ENCODE measurements around the gene TFDP3. TPM values are rescaled to one million over a fixed set of nuclear protein-coding genes. Genes with fewer than 3 reads are reported as not detected.

Gene TFDP3
- total RNA-seq, 1 donor from 2014 or later: not detected

GRCh38 chrX:133215747-133216146, 2.4 kb downstream of the TFDP3 start:
- intact Hi-C loops (cut with micrococcal nuclease): no loop called here
- Mint-ChIP-seq H3K36me3 (ENCODE audit: low read depth) (no peaks in the 10 kb centered on the region), H3K4me1 (ENCODE audit: low read depth) (no peaks in the 10 kb centered on the region), H3K27me3 (ENCODE audit: low read depth) (no peaks in the 10 kb centered on the region), H3K9me3 (no peaks in the 10 kb centered on the region), H3K27ac (no peak overlapping the region), H3K4me3 (ENCODE audit: low read depth) (no peak overlapping the region)
- DNase-seq (ENCODE audit: low spot score): no peak

GRCh38 chrX:133215017-133215416, 3.1 kb downstream of the TFDP3 start:
- Mint-ChIP-seq H3K27ac (no peak overlapping the region), H3K36me3 (ENCODE audit: low read depth) (no peaks in the 10 kb centered on the region), H3K27me3 (ENCODE audit: low read depth) (no peaks in the 10 kb centered on the region), H3K4me1 (ENCODE audit: low read depth) (no peaks in the 10 kb centered on the region), H3K4me3 (ENCODE audit: low read depth) (no peak overlapping the region), H3K9me3 (no peaks in the 10 kb centered on the region)
- DNase-seq (ENCODE audit: low spot score): no peak
- intact Hi-C loops (cut with micrococcal nuclease): no loop called here

- Mint-ChIP-seq H3K4me3 (ENCODE audit: low read depth) (no peak overlapping the region), H3K4me1 (ENCODE audit: low read depth) (no peaks in the 10 kb centered on the region), H3K9me3 (no peaks in the 10 kb centered on the region), H3K27ac (no peak overlapping the region), H3K36me3 (ENCODE audit: low read depth) (no peaks in the 10 kb centered on the region), H3K27me3 (ENCODE audit: low read depth) (no peaks in the 10 kb centered on the region)
- intact Hi-C loops (cut with micrococcal nuclease): no loop called here
- no peak for DNase-seq (ENCODE audit: low spot score)
Measured at GRCh38 chrX:133214301-133214700, 3.9 kb downstream of the TFDP3 start.

- Mint-ChIP-seq H3K4me1 (ENCODE audit: low read depth) (no peaks in the 10 kb centered on the region), H3K27me3 (ENCODE audit: low read depth) (no peaks in the 10 kb centered on the region), H3K27ac (no peak overlapping the region), H3K36me3 (ENCODE audit: low read depth) (no peaks in the 10 kb centered on the region), H3K4me3 (ENCODE audit: low read depth) (no peak overlapping the region), H3K9me3 (no peaks in the 10 kb centered on the region)
- intact Hi-C loops (cut with micrococcal nuclease): no loop called here
- DNase-seq (ENCODE audit: low spot score): no peak
Measured at GRCh38 chrX:133213117-133213516, 5.0 kb downstream of the TFDP3 start.

GRCh38 chrX:133207751-133208150, 10.4 kb downstream of the TFDP3 start:
- no peak for DNase-seq (ENCODE audit: low spot score)
- intact Hi-C loops (cut with micrococcal nuclease): no loop called here
- no peak overlapping the region for H3K4me3 Mint-ChIP-seq (ENCODE audit: low read depth)
- no peak overlapping the region for H3K27ac Mint-ChIP-seq
- no peaks in the 10 kb centered on the region for H3K9me3 Mint-ChIP-seq
- H3K4me1 Mint-ChIP-seq (ENCODE audit: low read depth): no peaks in the 10 kb centered on the region
- H3K27me3 Mint-ChIP-seq (ENCODE audit: low read depth): no peaks in the 10 kb centered on the region
- H3K36me3 Mint-ChIP-seq (ENCODE audit: low read depth): no peaks in the 10 kb centered on the region

GRCh38 chrX:133191739-133192039, 26.5 kb downstream of the TFDP3 start:
- H3K9me3 Mint-ChIP-seq: no peaks in the 10 kb centered on the region
- no peaks in the 10 kb centered on the region for H3K4me1 Mint-ChIP-seq (ENCODE audit: low read depth)
- intact Hi-C loops (cut with micrococcal nuclease): no loop called here
- no peaks in the 10 kb centered on the region for H3K36me3 Mint-ChIP-seq (ENCODE audit: low read depth)
- H3K27me3 Mint-ChIP-seq (ENCODE audit: low read depth): no peaks in the 10 kb centered on the region
- H3K4me3 Mint-ChIP-seq (ENCODE audit: low read depth): no peak overlapping the region
- no peak overlapping the region for H3K27ac Mint-ChIP-seq
- no peak for DNase-seq (ENCODE audit: low spot score)

GRCh38 chrX:133190877-133191738, 27.0 kb downstream of the TFDP3 start:
- no peaks in the 10 kb centered on the region for H3K27me3 Mint-ChIP-seq (ENCODE audit: low read depth)
- intact Hi-C loops (cut with micrococcal nuclease): no loop called here
- H3K27ac Mint-ChIP-seq: no peak overlapping the region
- no peaks in the 10 kb centered on the region for H3K9me3 Mint-ChIP-seq
- no peaks in the 10 kb centered on the region for H3K36me3 Mint-ChIP-seq (ENCODE audit: low read depth)
- no peaks in the 10 kb centered on the region for H3K4me1 Mint-ChIP-seq (ENCODE audit: low read depth)
- no peak for DNase-seq (ENCODE audit: low spot score)
- no peak overlapping the region for H3K4me3 Mint-ChIP-seq (ENCODE audit: low read depth)

GRCh38 chrX:133189195-133189594, 29.0 kb downstream of the TFDP3 start:
- intact Hi-C loops (cut with micrococcal nuclease): no loop called here
- Mint-ChIP-seq H3K9me3 (no peaks in the 10 kb centered on the region), H3K36me3 (ENCODE audit: low read depth) (no peaks in the 10 kb centered on the region), H3K4me1 (ENCODE audit: low read depth) (no peaks in the 10 kb centered on the region), H3K27me3 (ENCODE audit: low read depth) (no peaks in the 10 kb centered on the region), H3K4me3 (ENCODE audit: low read depth) (no peak overlapping the region), H3K27ac (no peak overlapping the region)
- DNase-seq (ENCODE audit: low spot score): no peak

GRCh38 chrX:133188631-133189030, 29.5 kb downstream of the TFDP3 start:
- intact Hi-C loops (cut with micrococcal nuclease): no loop called here
- DNase-seq (ENCODE audit: low spot score): no peak
- Mint-ChIP-seq H3K4me1 (ENCODE audit: low read depth) (no peaks in the 10 kb centered on the region), H3K27ac (no peak overlapping the region), H3K4me3 (ENCODE audit: low read depth) (no peak overlapping the region), H3K27me3 (ENCODE audit: low read depth) (no peaks in the 10 kb centered on the region), H3K36me3 (ENCODE audit: low read depth) (no peaks in the 10 kb centered on the region), H3K9me3 (no peaks in the 10 kb centered on the region)

- Mint-ChIP-seq H3K4me1 (ENCODE audit: low read depth) (no peaks in the 10 kb centered on the region), H3K9me3 (no peaks in the 10 kb centered on the region), H3K4me3 (ENCODE audit: low read depth) (no peak overlapping the region), H3K27ac (no peak overlapping the region), H3K36me3 (ENCODE audit: low read depth) (no peaks in the 10 kb centered on the region), H3K27me3 (ENCODE audit: low read depth) (no peaks in the 10 kb centered on the region)
- DNase-seq (ENCODE audit: low spot score): no peak
- intact Hi-C loops (cut with micrococcal nuclease): no loop called here
Measured at GRCh38 chrX:133185938-133186337, 32.2 kb downstream of the TFDP3 start.

GRCh38 chrX:133185119-133185518, 33.0 kb downstream of the TFDP3 start:
- intact Hi-C loops (cut with micrococcal nuclease): no loop called here
- Mint-ChIP-seq H3K27me3 (ENCODE audit: low read depth) (no peaks in the 10 kb centered on the region), H3K4me1 (ENCODE audit: low read depth) (no peaks in the 10 kb centered on the region), H3K9me3 (no peaks in the 10 kb centered on the region), H3K36me3 (ENCODE audit: low read depth) (no peaks in the 10 kb centered on the region), H3K27ac (no peak overlapping the region), H3K4me3 (ENCODE audit: low read depth) (no peak overlapping the region)
- no peak for DNase-seq (ENCODE audit: low spot score)

GRCh38 chrX:133183806-133184205, 34.3 kb downstream of the TFDP3 start:
- no peaks in the 10 kb centered on the region for H3K4me1 Mint-ChIP-seq (ENCODE audit: low read depth)
- no peak overlapping the region for H3K4me3 Mint-ChIP-seq (ENCODE audit: low read depth)
- no peaks in the 10 kb centered on the region for H3K36me3 Mint-ChIP-seq (ENCODE audit: low read depth)
- intact Hi-C loops (cut with micrococcal nuclease): no loop called here
- no peak for DNase-seq (ENCODE audit: low spot score)
- H3K27ac Mint-ChIP-seq: no peak overlapping the region
- no peaks in the 10 kb centered on the region for H3K27me3 Mint-ChIP-seq (ENCODE audit: low read depth)
- no peaks in the 10 kb centered on the region for H3K9me3 Mint-ChIP-seq

GRCh38 chrX:133179500-133179899, 38.7 kb downstream of the TFDP3 start:
- no peaks in the 10 kb centered on the region for H3K9me3 Mint-ChIP-seq
- H3K27ac Mint-ChIP-seq: no peak overlapping the region
- no peaks in the 10 kb centered on the region for H3K36me3 Mint-ChIP-seq (ENCODE audit: low read depth)
- no peak overlapping the region for H3K4me3 Mint-ChIP-seq (ENCODE audit: low read depth)
- H3K27me3 Mint-ChIP-seq (ENCODE audit: low read depth): no peaks in the 10 kb centered on the region
- intact Hi-C loops (cut with micrococcal nuclease): no loop called here
- H3K4me1 Mint-ChIP-seq (ENCODE audit: low read depth): no peaks in the 10 kb centered on the region
- DNase-seq (ENCODE audit: low spot score): no peak

GRCh38 chrX:133177202-133177601, 41.0 kb downstream of the TFDP3 start:
- Mint-ChIP-seq H3K9me3 (no peaks in the 10 kb centered on the region), H3K36me3 (ENCODE audit: low read depth) (no peaks in the 10 kb centered on the region), H3K27me3 (ENCODE audit: low read depth) (no peaks in the 10 kb centered on the region), H3K4me3 (ENCODE audit: low read depth) (no peak overlapping the region), H3K27ac (no peak overlapping the region), H3K4me1 (ENCODE audit: low read depth) (no peaks in the 10 kb centered on the region)
- DNase-seq (ENCODE audit: low spot score): no peak
- intact Hi-C loops (cut with micrococcal nuclease): no loop called here

All from activated T-helper 2 cell treated with anti-CD3 and anti-CD28 coated beads, Interferon-gamma antibody, Interleukin-2, Interleukin-4, amounts not matched to agents 10 μg/mL and 5 μg/mL and 100 μg/mL, durations not matched to agents 14 hours and 24 hours and 36 hours (primary cell).